ENCODE results near the gene SMCO4.
"Not testable (repeated sequence)": the region's sequence is repeated elsewhere in the genome, so short reads cannot be mapped to it uniquely, and the experiment has no call there.

Gene SMCO4

GRCh38 chr11:93543292-93543977 is at the start of gene SMCO4:
TSS of gene SMCO4 (minus strand) at chr11:93543391. CDS start at chr11:93479189, 64,202 bp downstream.
- peak; percentile 85 for DNase-seq

GRCh38 chr11:93591247-93591898 is 48.2 kb upstream of the SMCO4 start:
- no peak for DNase-seq

- no peak for DNase-seq
Observed at GRCh38 chr11:93589347-93589746, 46.2 kb upstream of the SMCO4 start.

- DNase-seq: no peak
Observed at GRCh38 chr11:93587858-93588581, 44.8 kb upstream of the SMCO4 start.

GRCh38 chr11:93587425-93587824 is 44.2 kb upstream of the SMCO4 start:
- not testable (repeated sequence) for DNase-seq

GRCh38 chr11:93585758-93586157 is 42.6 kb upstream of the SMCO4 start:
- DNase-seq: no peak

- no peak for DNase-seq
Observed at GRCh38 chr11:93583490-93583889, 40.3 kb upstream of the SMCO4 start.

- no peak for DNase-seq
Observed at GRCh38 chr11:93579187-93579751, 36.1 kb upstream of the SMCO4 start.

GRCh38 chr11:93577286-93577685 is 34.1 kb upstream of the SMCO4 start:
- no peak for DNase-seq

- not testable (repeated sequence) for DNase-seq
Observed at GRCh38 chr11:93576870-93577269, 33.7 kb upstream of the SMCO4 start.

- no peak for DNase-seq
Observed at GRCh38 chr11:93574638-93575220, 31.5 kb upstream of the SMCO4 start.

- no peak for DNase-seq
Observed at GRCh38 chr11:93573184-93573583, 30.0 kb upstream of the SMCO4 start.

GRCh38 chr11:93572621-93573020 is 29.4 kb upstream of the SMCO4 start:
- no peak for DNase-seq

GRCh38 chr11:93572171-93572570 is 29.0 kb upstream of the SMCO4 start:
- no peak for DNase-seq

- no peak for DNase-seq
Observed at GRCh38 chr11:93571612-93572011, 28.4 kb upstream of the SMCO4 start.

GRCh38 chr11:93570759-93571413 is 27.7 kb upstream of the SMCO4 start:
- no peak for DNase-seq

- no peak for DNase-seq
Observed at GRCh38 chr11:93569496-93569895, 26.3 kb upstream of the SMCO4 start.

- no peak for DNase-seq
Observed at GRCh38 chr11:93568726-93569125, 25.5 kb upstream of the SMCO4 start.

GRCh38 chr11:93567401-93567895 is 24.3 kb upstream of the SMCO4 start:
- DNase-seq: peak; percentile 65

- DNase-seq: no peak
Observed at GRCh38 chr11:93564895-93565294, 21.7 kb upstream of the SMCO4 start.

- no peak for DNase-seq
Observed at GRCh38 chr11:93563857-93564256, 20.7 kb upstream of the SMCO4 start.

GRCh38 chr11:93560199-93560932 is 17.2 kb upstream of the SMCO4 start:
- DNase-seq: no peak
